ENCODE measurements around the gene CD2BP2.

The CD2BP2 gene

DNA sequence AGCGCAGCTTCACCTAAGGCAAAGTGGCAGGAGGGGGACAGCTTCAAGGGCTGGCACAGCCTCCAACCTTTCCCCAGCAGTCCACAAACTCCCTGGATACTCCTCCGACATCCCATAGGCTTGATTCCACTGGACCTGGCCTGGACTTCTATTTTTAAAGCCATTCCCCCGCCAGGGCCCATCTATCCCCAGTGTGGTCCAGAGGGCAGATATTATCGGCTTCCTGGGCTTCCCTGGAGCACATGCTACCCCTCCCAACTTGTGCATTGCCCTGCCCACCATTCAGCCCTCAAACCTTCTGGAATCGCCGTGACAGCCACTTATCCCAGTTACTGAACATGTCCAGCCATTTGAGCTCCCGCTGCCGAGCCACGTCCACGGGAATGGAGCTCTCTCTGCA is 10.1 kb upstream of the CD2BP2 start:
- no peak for ATAC-seq
- TF ChIP-seq ZNF70 (CRISPR knock-in tag; IDR thresholded peaks at IDR 0.05) (no peak), BACH2 (CRISPR knock-in tag; IDR thresholded peaks at IDR 0.05; ENCODE audit: borderline replicate concordance) (no peak), ZNF8 (CRISPR knock-in tag; IDR thresholded peaks at IDR 0.05) (no peak), TCF4 (CRISPR knock-in tag; IDR thresholded peaks at IDR 0.05; ENCODE audit: borderline replicate concordance) (no peak), PPARA (CRISPR knock-in tag; IDR thresholded peaks at IDR 0.05; ENCODE audit: borderline replicate concordance) (no peak), RARB (CRISPR knock-in tag; IDR thresholded peaks at IDR 0.05) (no peak)
- TF ChIP-seq, protein P1, sequence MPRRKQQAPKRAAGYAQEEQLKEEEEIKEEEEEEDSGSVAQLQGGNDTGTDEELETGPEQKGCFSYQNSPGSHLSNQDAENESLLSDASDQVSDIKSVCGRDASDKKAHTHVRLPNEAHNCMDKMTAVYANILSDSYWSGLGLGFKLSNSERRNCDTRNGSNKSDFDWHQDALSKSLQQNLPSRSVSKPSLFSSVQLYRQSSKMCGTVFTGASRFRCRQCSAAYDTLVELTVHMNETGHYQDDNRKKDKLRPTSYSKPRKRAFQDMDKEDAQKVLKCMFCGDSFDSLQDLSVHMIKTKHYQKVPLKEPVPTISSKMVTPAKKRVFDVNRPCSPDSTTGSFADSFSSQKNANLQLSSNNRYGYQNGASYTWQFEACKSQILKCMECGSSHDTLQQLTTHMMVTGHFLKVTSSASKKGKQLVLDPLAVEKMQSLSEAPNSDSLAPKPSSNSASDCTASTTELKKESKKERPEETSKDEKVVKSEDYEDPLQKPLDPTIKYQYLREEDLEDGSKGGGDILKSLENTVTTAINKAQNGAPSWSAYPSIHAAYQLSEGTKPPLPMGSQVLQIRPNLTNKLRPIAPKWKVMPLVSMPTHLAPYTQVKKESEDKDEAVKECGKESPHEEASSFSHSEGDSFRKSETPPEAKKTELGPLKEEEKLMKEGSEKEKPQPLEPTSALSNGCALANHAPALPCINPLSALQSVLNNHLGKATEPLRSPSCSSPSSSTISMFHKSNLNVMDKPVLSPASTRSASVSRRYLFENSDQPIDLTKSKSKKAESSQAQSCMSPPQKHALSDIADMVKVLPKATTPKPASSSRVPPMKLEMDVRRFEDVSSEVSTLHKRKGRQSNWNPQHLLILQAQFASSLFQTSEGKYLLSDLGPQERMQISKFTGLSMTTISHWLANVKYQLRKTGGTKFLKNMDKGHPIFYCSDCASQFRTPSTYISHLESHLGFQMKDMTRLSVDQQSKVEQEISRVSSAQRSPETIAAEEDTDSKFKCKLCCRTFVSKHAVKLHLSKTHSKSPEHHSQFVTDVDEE (CRISPR knock-in tag; IDR thresholded peaks at IDR 0.05), result no peak
- TF ChIP-seq, protein P2, sequence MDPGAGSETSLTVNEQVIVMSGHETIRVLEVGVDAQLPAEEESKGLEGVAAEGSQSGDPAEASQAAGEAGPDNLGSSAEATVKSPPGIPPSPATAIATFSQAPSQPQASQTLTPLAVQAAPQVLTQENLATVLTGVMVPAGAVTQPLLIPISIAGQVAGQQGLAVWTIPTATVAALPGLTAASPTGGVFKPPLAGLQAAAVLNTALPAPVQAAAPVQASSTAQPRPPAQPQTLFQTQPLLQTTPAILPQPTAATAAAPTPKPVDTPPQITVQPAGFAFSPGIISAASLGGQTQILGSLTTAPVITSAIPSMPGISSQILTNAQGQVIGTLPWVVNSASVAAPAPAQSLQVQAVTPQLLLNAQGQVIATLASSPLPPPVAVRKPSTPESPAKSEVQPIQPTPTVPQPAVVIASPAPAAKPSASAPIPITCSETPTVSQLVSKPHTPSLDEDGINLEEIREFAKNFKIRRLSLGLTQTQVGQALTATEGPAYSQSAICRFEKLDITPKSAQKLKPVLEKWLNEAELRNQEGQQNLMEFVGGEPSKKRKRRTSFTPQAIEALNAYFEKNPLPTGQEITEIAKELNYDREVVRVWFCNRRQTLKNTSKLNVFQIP (CRISPR knock-in tag; IDR thresholded peaks at IDR 0.05; ENCODE audit: borderline replicate concordance, low read depth), result no peak
- TF ChIP-seq, protein P3, sequence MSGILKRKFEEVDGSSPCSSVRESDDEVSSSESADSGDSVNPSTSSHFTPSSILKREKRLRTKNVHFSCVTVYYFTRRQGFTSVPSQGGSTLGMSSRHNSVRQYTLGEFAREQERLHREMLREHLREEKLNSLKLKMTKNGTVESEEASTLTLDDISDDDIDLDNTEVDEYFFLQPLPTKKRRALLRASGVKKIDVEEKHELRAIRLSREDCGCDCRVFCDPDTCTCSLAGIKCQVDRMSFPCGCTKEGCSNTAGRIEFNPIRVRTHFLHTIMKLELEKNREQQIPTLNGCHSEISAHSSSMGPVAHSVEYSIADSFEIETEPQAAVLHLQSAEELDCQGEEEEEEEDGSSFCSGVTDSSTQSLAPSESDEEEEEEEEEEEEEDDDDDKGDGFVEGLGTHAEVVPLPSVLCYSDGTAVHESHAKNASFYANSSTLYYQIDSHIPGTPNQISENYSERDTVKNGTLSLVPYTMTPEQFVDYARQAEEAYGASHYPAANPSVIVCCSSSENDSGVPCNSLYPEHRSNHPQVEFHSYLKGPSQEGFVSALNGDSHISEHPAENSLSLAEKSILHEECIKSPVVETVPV (CRISPR knock-in tag; IDR thresholded peaks at IDR 0.05), result no peak

DNA sequence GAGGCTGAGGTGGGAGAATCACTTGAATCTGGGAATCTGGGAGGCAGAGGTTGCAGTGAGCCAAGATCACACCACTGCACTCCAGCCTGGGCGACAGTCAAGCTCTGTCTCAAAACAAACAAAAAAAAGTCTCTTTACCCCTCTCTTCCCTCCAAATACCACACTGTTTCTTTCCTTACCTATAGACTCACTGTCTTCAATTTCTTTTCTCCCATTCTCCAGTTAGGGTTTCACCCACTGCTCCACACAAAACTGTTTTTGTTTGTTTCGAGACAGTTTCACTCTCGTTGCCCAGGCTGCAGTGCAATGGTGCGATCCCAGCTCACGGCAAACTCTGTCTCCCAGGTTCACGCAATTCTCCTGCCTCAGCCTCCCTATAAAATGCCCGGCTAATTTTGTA is 6.1 kb upstream of the CD2BP2 start:
- ATAC-seq, result no peak
- TF ChIP-seq TCF4 (CRISPR knock-in tag; IDR thresholded peaks at IDR 0.05; ENCODE audit: borderline replicate concordance) (no peak), BACH2 (CRISPR knock-in tag; IDR thresholded peaks at IDR 0.05; ENCODE audit: borderline replicate concordance) (no peak), OSR1 (CRISPR knock-in tag; IDR thresholded peaks at IDR 0.05) (no peak), SNAI2 (CRISPR knock-in tag; IDR thresholded peaks at IDR 0.05) (no peak), RARB (CRISPR knock-in tag; IDR thresholded peaks at IDR 0.05) (no peak), ESRRG (CRISPR knock-in tag; IDR thresholded peaks at IDR 0.05) (no peak), ZFP30 (CRISPR knock-in tag; IDR thresholded peaks at IDR 0.05) (no peak), TOX (CRISPR knock-in tag; IDR thresholded peaks at IDR 0.05; ENCODE audit: borderline replicate concordance) (no peak), ZNF8 (CRISPR knock-in tag; IDR thresholded peaks at IDR 0.05) (no peak), GLIS3 (CRISPR knock-in tag; IDR thresholded peaks at IDR 0.05) (no peak), PPARA (CRISPR knock-in tag; IDR thresholded peaks at IDR 0.05; ENCODE audit: borderline replicate concordance) (no peak), ARNTL (CRISPR knock-in tag; IDR thresholded peaks at IDR 0.05; ENCODE audit: borderline replicate concordance, low read depth) (no peak), ZC3H10 (CRISPR knock-in tag; IDR thresholded peaks at IDR 0.05) (no peak), ZNF70 (CRISPR knock-in tag; IDR thresholded peaks at IDR 0.05) (no peak)
- TF ChIP-seq, protein P3 (CRISPR knock-in tag; IDR thresholded peaks at IDR 0.05), result no peak
- TF ChIP-seq, protein P2 (CRISPR knock-in tag; IDR thresholded peaks at IDR 0.05; ENCODE audit: borderline replicate concordance, low read depth), result no peak
- TF ChIP-seq, protein P4, sequence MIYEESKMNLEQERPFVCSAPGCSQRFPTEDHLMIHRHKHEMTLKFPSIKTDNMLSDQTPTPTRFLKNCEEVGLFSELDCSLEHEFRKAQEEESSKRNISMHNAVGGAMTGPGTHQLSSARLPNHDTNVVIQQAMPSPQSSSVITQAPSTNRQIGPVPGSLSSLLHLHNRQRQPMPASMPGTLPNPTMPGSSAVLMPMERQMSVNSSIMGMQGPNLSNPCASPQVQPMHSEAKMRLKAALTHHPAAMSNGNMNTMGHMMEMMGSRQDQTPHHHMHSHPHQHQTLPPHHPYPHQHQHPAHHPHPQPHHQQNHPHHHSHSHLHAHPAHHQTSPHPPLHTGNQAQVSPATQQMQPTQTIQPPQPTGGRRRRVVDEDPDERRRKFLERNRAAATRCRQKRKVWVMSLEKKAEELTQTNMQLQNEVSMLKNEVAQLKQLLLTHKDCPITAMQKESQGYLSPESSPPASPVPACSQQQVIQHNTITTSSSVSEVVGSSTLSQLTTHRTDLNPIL (CRISPR knock-in tag; IDR thresholded peaks at IDR 0.05; ENCODE audit: low read depth), result no peak
- TF ChIP-seq, protein P1 (CRISPR knock-in tag; IDR thresholded peaks at IDR 0.05), result no peak
